HCT116 (cell line): Measurements from ENCODE around the gene LRP1. TPM values are rescaled to one million over a fixed set of nuclear protein-coding genes. Genes with fewer than 3 reads are reported as not detected.

Experiments
- ATAC-seq: fragments of 200-7000 bp; cut with Tn5 transposase; 2 replicates; pipeline ENCODE4 v1.9.1; 2020; ENCODE audit warnings: mild to moderate bottlenecking, moderate library complexity
- BruUV-seq: library from RNA; stranded (reverse); fragments of 400-500 nt; replicated peaks from 2 replicates; lab custom pipeline; 2021; lab: Mats Ljungman, UMichigan
- CTCF ChIA-PET: fragments of 300-600 bp; sonication (Branson Sonifier 250); formaldehyde crosslinking; loops from one replicate; lab custom pipeline; 2021; ENCODE audit warnings: antibody characterized with exemption; lab: Charles Lee
- POLR2A ChIA-PET: fragments of 300-600, 350-600 bp; sonication (Branson Sonifier 250); formaldehyde crosslinking; loops from one replicate; lab custom pipeline; 2021; ENCODE audit warnings: antibody characterized with exemption; lab: Charles Lee
- RAD21 ChIA-PET, 2 experiments: fragments of 300-600 bp; sonication (Branson Sonifier 250); formaldehyde crosslinking; loops; one replicate each; lab custom pipeline; 2023; ENCODE audit warnings: low total read pairs in 2 of 2; ENCODE audit not compliant: uncharacterized antibody in 2 of 2, unreplicated experiment in 2 of 2, low non-redundant PET in 1 of 2; lab: Charles Lee
- DNase-seq: peaks from one replicate; pipeline ENCODE4 v3.0.0-alpha.2; 2010; ENCODE audit warnings: low read depth, low spot score
- H2AFZ ChIP-seq: fragments of 200-600 bp; shearing (Covaris generic), sonication (generic); 2 replicates; pipeline ENCODE4 v1.6.1; 2017; ENCODE audit warnings: low read depth, mixed run types, mixed read lengths, antibody characterized with exemption, low read length; ENCODE audit not compliant: poor library complexity, severe bottlenecking
- H3K27ac ChIP-seq: 2 replicates; pipeline ENCODE4 v1.5.1; 2012; ENCODE audit warnings: low read depth, low read length
- H3K27me3 ChIP-seq: fragments of 200-600 bp; sonication (generic); 2 replicates; pipeline ENCODE4 v1.6.1; 2016; ENCODE audit warnings: mixed run types, low read length, mixed read lengths; ENCODE audit not compliant: insufficient read depth
- H3K36me3 ChIP-seq, 2 experiments: fragments of 200-500 bp in 1 of 2; fragments of 200-600 bp in 1 of 2; sonication (Bioruptor generic) in 1 of 2; sonication (generic) in 1 of 2; 2 replicates each; pipeline versions ENCODE4 v1.5.1 to v1.6.1; 2014 to 2016; ENCODE audit warnings: low read length in 2 of 2, inconsistent platforms in 1 of 2, mixed read lengths in 1 of 2, mixed run types in 1 of 2; ENCODE audit not compliant: insufficient read depth in 2 of 2, control insufficient read depth in 1 of 2
- H3K4me1 ChIP-seq, 2 experiments: fragments of 200-600 bp in 1 of 2; sonication (generic) in 1 of 2; 2 replicates each; pipeline versions ENCODE4 v1.5.1 to v1.6.1; 2012 to 2017; ENCODE audit warnings: low read length in 2 of 2, inconsistent platforms in 1 of 2, mild to moderate bottlenecking in 1 of 2, mixed read lengths in 1 of 2, mixed run types in 1 of 2, moderate library complexity in 1 of 2; ENCODE audit not compliant: insufficient read depth in 2 of 2, control insufficient read depth in 1 of 2
- H3K4me2 ChIP-seq: fragments of 200-600 bp; sonication (generic); 2 replicates; pipeline ENCODE4 v1.6.1; 2017; ENCODE audit warnings: mixed run types, low read length, mixed read lengths
- H3K4me3 ChIP-seq, 2 experiments: fragments of 200-600 bp in 1 of 2; sonication (generic) in 1 of 2; replicated peaks in 1 of 2; 2 replicates each; pipeline ENCODE4 v1.5.1; 2011 to 2016; ENCODE audit warnings: low read length in 2 of 2, control low read depth in 1 of 2, low read depth in 1 of 2, mild to moderate bottlenecking in 1 of 2, mixed read lengths in 1 of 2, mixed run types in 1 of 2
- H3K79me2 ChIP-seq: fragments of 200-600 bp; sonication (generic); 2 replicates; pipeline ENCODE4 v1.6.1; 2017; ENCODE audit warnings: mild to moderate bottlenecking, mixed run types, low read length, moderate library complexity, mixed read lengths; ENCODE audit not compliant: insufficient read depth
- H3K9ac ChIP-seq: fragments of 200-600 bp; sonication (generic); 2 replicates; pipeline ENCODE4 v1.6.1; 2016; ENCODE audit warnings: low read length, mixed read lengths
- H3K9me2 ChIP-seq: fragments of 200-600 bp; sonication (generic), shearing (Covaris generic); 2 replicates; pipeline ENCODE4 v1.6.1; 2017; ENCODE audit warnings: mixed run types, mild to moderate bottlenecking, moderate library complexity; ENCODE audit not compliant: insufficient read depth
- H3K9me3 ChIP-seq, 2 experiments: fragments of 200-500 bp in 1 of 2; fragments of 200-600 bp in 1 of 2; sonication (Bioruptor generic) in 1 of 2; sonication (generic) in 1 of 2; 2 replicates each; pipeline ENCODE4 v1.6.1; 2014 to 2017; ENCODE audit warnings: low read length in 2 of 2, mixed read lengths in 2 of 2, inconsistent platforms in 1 of 2, low read depth in 1 of 2, mild to moderate bottlenecking in 1 of 2, mixed run types in 1 of 2, moderate library complexity in 1 of 2; ENCODE audit not compliant: control insufficient read depth in 1 of 2, insufficient read depth in 1 of 2
- H4K20me1 ChIP-seq: fragments of 200-600 bp; sonication (generic), shearing (Covaris generic); 2 replicates; pipeline ENCODE4 v1.6.1; 2017; ENCODE audit warnings: mixed run types, mild to moderate bottlenecking, moderate library complexity; ENCODE audit not compliant: insufficient read depth
- CEBPB ChIP-seq: IDR thresholded peaks from 2 replicates; pipeline ENCODE4 v1.6.1; 2012; ENCODE audit warnings: low read depth
- ELF1 ChIP-seq: IDR thresholded peaks from 2 replicates; pipeline ENCODE4 v1.6.1; 2012; ENCODE audit warnings: low read depth, borderline replicate concordance
- FOSL1 ChIP-seq: IDR thresholded peaks from 2 replicates; pipeline ENCODE4 v1.6.1; 2012; ENCODE audit warnings: low read depth
- POLR2A ChIP-seq: IDR thresholded peaks from 2 replicates; pipeline ENCODE4 v1.7.0; 2011; ENCODE audit warnings: borderline replicate concordance; ENCODE audit not compliant: insufficient read depth, insufficient read length; ENCODE audit errors: extremely low read depth
- RAD21 ChIP-seq: IDR thresholded peaks from 2 replicates; pipeline ENCODE4 v1.6.1; 2012; ENCODE audit warnings: low read depth, mild to moderate bottlenecking
- SP1 ChIP-seq: IDR thresholded peaks from 2 replicates; pipeline ENCODE4 v1.6.1; 2012; ENCODE audit warnings: low read depth
- SRF ChIP-seq: IDR thresholded peaks from 2 replicates; pipeline ENCODE4 v1.6.1; 2012; ENCODE audit warnings: low read depth
- intact Hi-C: fragments of 100-400 bp; cut with micrococcal nuclease; formaldehyde crosslinking; loops from 2 replicates; pipeline ENCODE4 v1.10.0; 2022
- total RNA-seq: library from RNA; stranded (reverse); gene quantifications from one replicate; pipeline ENCODE4 v1.2.1, GENCODE V29; 2021; ENCODE audit not compliant: unreplicated experiment
- TF ChIP-seq, protein P1 (sequence below): IDR thresholded peaks from 2 replicates; pipeline ENCODE4 v1.6.1; 2011; ENCODE audit warnings: mild to moderate bottlenecking, low read length, moderate library complexity; ENCODE audit not compliant: insufficient replicate concordance; ENCODE audit errors: extremely low read depth
- TF ChIP-seq, protein P2 (sequence below): IDR thresholded peaks from 2 replicates; pipeline ENCODE4 v1.6.1; 2012; ENCODE audit warnings: low read depth

The LRP1 gene
- total RNA-seq, 1 experiment from 2014 or later = 12.0 TPM

DNA sequence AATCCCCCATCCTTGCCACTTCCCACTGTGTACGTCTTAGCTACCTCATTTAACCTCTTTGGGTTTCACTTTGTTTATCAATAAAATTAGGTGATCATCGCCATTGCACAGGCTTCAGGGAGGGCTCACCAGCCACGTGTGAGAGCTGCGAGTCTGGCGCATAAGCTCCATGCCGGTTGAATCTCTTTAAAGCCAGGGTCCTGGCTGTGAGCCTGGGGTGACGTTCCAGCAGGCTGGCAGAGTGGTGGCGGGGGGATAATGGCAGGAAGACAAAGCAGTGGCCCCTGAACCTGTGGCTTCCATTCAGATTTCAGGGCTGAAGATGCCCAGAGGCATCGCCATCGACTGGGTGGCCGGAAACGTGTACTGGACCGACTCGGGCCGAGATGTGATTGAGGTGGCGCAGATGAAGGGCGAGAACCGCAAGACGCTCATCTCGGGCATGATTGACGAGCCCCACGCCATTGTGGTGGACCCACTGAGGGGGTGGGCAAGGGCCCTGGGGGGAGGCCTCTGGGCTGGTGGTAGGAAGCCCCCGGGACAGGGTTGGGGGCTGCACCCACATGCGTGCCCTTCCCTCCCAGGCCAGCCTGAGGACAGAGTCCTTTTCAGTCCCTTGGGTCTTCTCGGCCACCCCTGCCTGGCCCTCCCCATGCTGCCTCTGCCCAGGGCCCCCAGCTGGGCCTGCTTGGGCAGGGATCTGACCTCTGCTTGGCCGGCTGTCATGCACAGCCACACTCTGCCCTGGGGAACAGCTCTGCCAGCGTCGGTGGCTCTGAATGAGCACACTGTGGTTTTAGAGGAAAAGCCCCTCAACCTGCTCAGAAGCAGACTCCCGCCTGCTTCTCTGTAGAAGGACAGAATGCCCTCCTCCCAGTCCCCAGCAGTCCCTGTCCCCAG lies 79.7 kb downstream of the LRP1 start:
- no peak overlapping the region for H2AFZ ChIP-seq
- no peaks in the 10 kb centered on the region for H3K9me2 ChIP-seq
- CTCF ChIA-PET = no interaction called here
- no peak overlapping the region for H3K27ac ChIP-seq
- TF ChIP-seq POLR2A (no peak), RAD21 (no peak), SRF (no peak), SP1 (no peak), ELF1 (no peak), FOSL1 (no peak), CEBPB (no peak)
- TF ChIP-seq, protein P1, sequence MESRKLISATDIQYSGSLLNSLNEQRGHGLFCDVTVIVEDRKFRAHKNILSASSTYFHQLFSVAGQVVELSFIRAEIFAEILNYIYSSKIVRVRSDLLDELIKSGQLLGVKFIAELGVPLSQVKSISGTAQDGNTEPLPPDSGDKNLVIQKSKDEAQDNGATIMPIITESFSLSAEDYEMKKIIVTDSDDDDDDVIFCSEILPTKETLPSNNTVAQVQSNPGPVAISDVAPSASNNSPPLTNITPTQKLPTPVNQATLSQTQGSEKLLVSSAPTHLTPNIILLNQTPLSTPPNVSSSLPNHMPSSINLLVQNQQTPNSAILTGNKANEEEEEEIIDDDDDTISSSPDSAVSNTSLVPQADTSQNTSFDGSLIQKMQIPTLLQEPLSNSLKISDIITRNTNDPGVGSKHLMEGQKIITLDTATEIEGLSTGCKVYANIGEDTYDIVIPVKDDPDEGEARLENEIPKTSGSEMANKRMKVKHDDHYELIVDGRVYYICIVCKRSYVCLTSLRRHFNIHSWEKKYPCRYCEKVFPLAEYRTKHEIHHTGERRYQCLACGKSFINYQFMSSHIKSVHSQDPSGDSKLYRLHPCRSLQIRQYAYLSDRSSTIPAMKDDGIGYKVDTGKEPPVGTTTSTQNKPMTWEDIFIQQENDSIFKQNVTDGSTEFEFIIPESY = no peak
- TF ChIP-seq, protein P2, sequence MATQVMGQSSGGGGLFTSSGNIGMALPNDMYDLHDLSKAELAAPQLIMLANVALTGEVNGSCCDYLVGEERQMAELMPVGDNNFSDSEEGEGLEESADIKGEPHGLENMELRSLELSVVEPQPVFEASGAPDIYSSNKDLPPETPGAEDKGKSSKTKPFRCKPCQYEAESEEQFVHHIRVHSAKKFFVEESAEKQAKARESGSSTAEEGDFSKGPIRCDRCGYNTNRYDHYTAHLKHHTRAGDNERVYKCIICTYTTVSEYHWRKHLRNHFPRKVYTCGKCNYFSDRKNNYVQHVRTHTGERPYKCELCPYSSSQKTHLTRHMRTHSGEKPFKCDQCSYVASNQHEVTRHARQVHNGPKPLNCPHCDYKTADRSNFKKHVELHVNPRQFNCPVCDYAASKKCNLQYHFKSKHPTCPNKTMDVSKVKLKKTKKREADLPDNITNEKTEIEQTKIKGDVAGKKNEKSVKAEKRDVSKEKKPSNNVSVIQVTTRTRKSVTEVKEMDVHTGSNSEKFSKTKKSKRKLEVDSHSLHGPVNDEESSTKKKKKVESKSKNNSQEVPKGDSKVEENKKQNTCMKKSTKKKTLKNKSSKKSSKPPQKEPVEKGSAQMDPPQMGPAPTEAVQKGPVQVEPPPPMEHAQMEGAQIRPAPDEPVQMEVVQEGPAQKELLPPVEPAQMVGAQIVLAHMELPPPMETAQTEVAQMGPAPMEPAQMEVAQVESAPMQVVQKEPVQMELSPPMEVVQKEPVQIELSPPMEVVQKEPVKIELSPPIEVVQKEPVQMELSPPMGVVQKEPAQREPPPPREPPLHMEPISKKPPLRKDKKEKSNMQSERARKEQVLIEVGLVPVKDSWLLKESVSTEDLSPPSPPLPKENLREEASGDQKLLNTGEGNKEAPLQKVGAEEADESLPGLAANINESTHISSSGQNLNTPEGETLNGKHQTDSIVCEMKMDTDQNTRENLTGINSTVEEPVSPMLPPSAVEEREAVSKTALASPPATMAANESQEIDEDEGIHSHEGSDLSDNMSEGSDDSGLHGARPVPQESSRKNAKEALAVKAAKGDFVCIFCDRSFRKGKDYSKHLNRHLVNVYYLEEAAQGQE = no peak
- TF ChIP-seq, all 23 proteins: peak for 0
- Histone ChIP-seq H3K9ac (no peak overlapping the region), H3K27me3 (no peaks in the 10 kb centered on the region), H3K4me3 (no peak overlapping the region), H3K4me1 (peaks cover 1 to 3% of the 10 kb centered on the region in 2 experiments; a peak in 3 of 4 replicates), H3K79me2 (no peaks in the 10 kb centered on the region), H4K20me1 (no peaks in the 10 kb centered on the region), H3K36me3 (no peaks in the 10 kb centered on the region), H3K4me2 (no peak overlapping the region), H3K9me3 (no peaks in the 10 kb centered on the region)
- ATAC-seq (no peak), DNase-seq (no peak)
- intact Hi-C loops = no loop called here
- BruUV-seq = no TSS peak
- ChIA-PET POLR2A (no interaction called here), RAD21 (no interaction called here)
